ENCODE measurements around the gene AGO3.

Gene AGO3

GRCh38 chr1:36096500-36097432 is 165.9 kb downstream of the AGO3 start:
- no peak overlapping the region for H3K4me3 ChIP-seq (ENCODE audit: extremely low read depth, insufficient read depth, low read length, poor library complexity, severe bottlenecking)
- no peaks in the 10 kb centered on the region for H3K4me1 ChIP-seq (ENCODE audit: control insufficient read depth, insufficient read depth, low read length, poor library complexity, severe bottlenecking)
- H3K27ac ChIP-seq (ENCODE audit: low read depth, low read length, severe bottlenecking) = no peak overlapping the region
- H3K36me3 ChIP-seq (ENCODE audit: control insufficient read depth, insufficient read depth, low read length) = peaks cover 40% of the 10 kb centered on the region
- no peaks in the 10 kb centered on the region for H3K9me3 ChIP-seq (ENCODE audit: control insufficient read depth, low read length)
- 77 to 84% methylated on average over 11 to 13 of the region's 16 CpGs for WGBS, 2 experiments (ENCODE audit: insufficient coverage in 2 of 2)

- 93 to 94% methylated on average over 30 to 31 of the region's 33 CpGs for WGBS, 2 experiments (ENCODE audit: insufficient coverage in 2 of 2)
- Histone ChIP-seq H3K36me3 (ENCODE audit: control insufficient read depth, insufficient read depth, low read length) (peaks cover 28% of the 10 kb centered on the region), H3K27ac (ENCODE audit: low read depth, low read length, severe bottlenecking) (no peak overlapping the region), H3K9me3 (ENCODE audit: control insufficient read depth, low read length) (no peaks in the 10 kb centered on the region), H3K4me1 (ENCODE audit: control insufficient read depth, insufficient read depth, low read length, poor library complexity, severe bottlenecking) (no peaks in the 10 kb centered on the region), H3K4me3 (ENCODE audit: extremely low read depth, insufficient read depth, low read length, poor library complexity, severe bottlenecking) (no peak overlapping the region)
Measured at GRCh38 chr1:36097693-36098585, 167.0 kb downstream of the AGO3 start.

GRCh38 chr1:36098650-36099365 is 167.9 kb downstream of the AGO3 start:
- Histone ChIP-seq H3K4me1 (ENCODE audit: control insufficient read depth, insufficient read depth, low read length, poor library complexity, severe bottlenecking) (no peaks in the 10 kb centered on the region), H3K36me3 (ENCODE audit: control insufficient read depth, insufficient read depth, low read length) (peaks cover 20% of the 10 kb centered on the region), H3K27ac (ENCODE audit: low read depth, low read length, severe bottlenecking) (no peak overlapping the region), H3K4me3 (ENCODE audit: extremely low read depth, insufficient read depth, low read length, poor library complexity, severe bottlenecking) (no peak overlapping the region), H3K9me3 (ENCODE audit: control insufficient read depth, low read length) (no peaks in the 10 kb centered on the region)
- 92 to 98% methylated on average over 7 to 12 of the region's 13 CpGs for WGBS, 2 experiments (ENCODE audit: insufficient coverage in 2 of 2)

- no peaks in the 10 kb centered on the region for H3K9me3 ChIP-seq (ENCODE audit: control insufficient read depth, low read length)
- H3K27ac ChIP-seq (ENCODE audit: low read depth, low read length, severe bottlenecking) = no peak overlapping the region
- H3K36me3 ChIP-seq (ENCODE audit: control insufficient read depth, insufficient read depth, low read length) = peaks cover 9% of the 10 kb centered on the region
- no peak overlapping the region for H3K4me3 ChIP-seq (ENCODE audit: extremely low read depth, insufficient read depth, low read length, poor library complexity, severe bottlenecking)
- no peaks in the 10 kb centered on the region for H3K4me1 ChIP-seq (ENCODE audit: control insufficient read depth, insufficient read depth, low read length, poor library complexity, severe bottlenecking)
- WGBS, 2 experiments (ENCODE audit: insufficient coverage in 2 of 2) = 68 to 70% methylated on average over 14 to 17 of the region's 18 CpGs
Measured at GRCh38 chr1:36099681-36100341, 168.9 kb downstream of the AGO3 start.

- H3K9me3 ChIP-seq (ENCODE audit: control insufficient read depth, low read length) = no peaks in the 10 kb centered on the region
- H3K36me3 ChIP-seq (ENCODE audit: control insufficient read depth, insufficient read depth, low read length) = peaks cover 6% of the 10 kb centered on the region
- H3K4me3 ChIP-seq (ENCODE audit: extremely low read depth, insufficient read depth, low read length, poor library complexity, severe bottlenecking) = no peak overlapping the region
- WGBS, 2 experiments (ENCODE audit: insufficient coverage in 2 of 2) = 91 to 92% methylated on average over 6 of the region's 6 CpGs
- H3K4me1 ChIP-seq (ENCODE audit: control insufficient read depth, insufficient read depth, low read length, poor library complexity, severe bottlenecking) = no peaks in the 10 kb centered on the region
- no peak overlapping the region for H3K27ac ChIP-seq (ENCODE audit: low read depth, low read length, severe bottlenecking)
Measured at GRCh38 chr1:36100376-36100775, 169.5 kb downstream of the AGO3 start.

- Histone ChIP-seq H3K4me3 (ENCODE audit: extremely low read depth, insufficient read depth, low read length, poor library complexity, severe bottlenecking) (no peak overlapping the region), H3K9me3 (ENCODE audit: control insufficient read depth, low read length) (no peaks in the 10 kb centered on the region), H3K27ac (ENCODE audit: low read depth, low read length, severe bottlenecking) (no peak overlapping the region), H3K36me3 (ENCODE audit: control insufficient read depth, insufficient read depth, low read length) (no peaks in the 10 kb centered on the region), H3K4me1 (ENCODE audit: control insufficient read depth, insufficient read depth, low read length, poor library complexity, severe bottlenecking) (peaks cover 2% of the 10 kb centered on the region)
- WGBS, 2 experiments (ENCODE audit: insufficient coverage in 2 of 2) = 92 to 100% methylated on average over 3 to 4 of the region's 5 CpGs
Measured at GRCh38 chr1:36101546-36101945, 170.6 kb downstream of the AGO3 start.

GRCh38 chr1:36106269-36106668 is 175.4 kb downstream of the AGO3 start:
- H3K4me3 ChIP-seq (ENCODE audit: extremely low read depth, insufficient read depth, low read length, poor library complexity, severe bottlenecking) = no peak overlapping the region
- peaks cover 9% of the 10 kb centered on the region for H3K4me1 ChIP-seq (ENCODE audit: control insufficient read depth, insufficient read depth, low read length, poor library complexity, severe bottlenecking)
- no peaks in the 10 kb centered on the region for H3K9me3 ChIP-seq (ENCODE audit: control insufficient read depth, low read length)
- no peak overlapping the region for H3K27ac ChIP-seq (ENCODE audit: low read depth, low read length, severe bottlenecking)
- 87 to 92% methylated on average over 1 to 3 of the region's 5 CpGs for WGBS, 2 experiments (ENCODE audit: insufficient coverage in 2 of 2)
- no peaks in the 10 kb centered on the region for H3K36me3 ChIP-seq (ENCODE audit: control insufficient read depth, insufficient read depth, low read length)

- 92 to 99% methylated on average over 8 of the region's 9 CpGs for WGBS, 2 experiments (ENCODE audit: insufficient coverage in 2 of 2)
- Histone ChIP-seq H3K4me1 (ENCODE audit: control insufficient read depth, insufficient read depth, low read length, poor library complexity, severe bottlenecking) (peaks cover 9% of the 10 kb centered on the region), H3K36me3 (ENCODE audit: control insufficient read depth, insufficient read depth, low read length) (no peaks in the 10 kb centered on the region), H3K4me3 (ENCODE audit: extremely low read depth, insufficient read depth, low read length, poor library complexity, severe bottlenecking) (no peak overlapping the region), H3K9me3 (ENCODE audit: control insufficient read depth, low read length) (no peaks in the 10 kb centered on the region), H3K27ac (ENCODE audit: low read depth, low read length, severe bottlenecking) (no peak overlapping the region)
Measured at GRCh38 chr1:36107394-36107793, 176.5 kb downstream of the AGO3 start.

- 81 to 93% methylated on average over 3 to 12 of the region's 14 CpGs for WGBS, 2 experiments (ENCODE audit: insufficient coverage in 2 of 2)
- Histone ChIP-seq H3K27ac (ENCODE audit: low read depth, low read length, severe bottlenecking) (no peak overlapping the region), H3K9me3 (ENCODE audit: control insufficient read depth, low read length) (no peaks in the 10 kb centered on the region), H3K4me1 (ENCODE audit: control insufficient read depth, insufficient read depth, low read length, poor library complexity, severe bottlenecking) (peaks cover 9% of the 10 kb centered on the region), H3K36me3 (ENCODE audit: control insufficient read depth, insufficient read depth, low read length) (no peaks in the 10 kb centered on the region), H3K4me3 (ENCODE audit: extremely low read depth, insufficient read depth, low read length, poor library complexity, severe bottlenecking) (no peak overlapping the region)
Measured at GRCh38 chr1:36108314-36108713, 177.4 kb downstream of the AGO3 start.
